ENCODE measurements around the gene PPP5C. TPM values are rescaled to one million over a fixed set of nuclear protein-coding genes. Genes with fewer than 3 reads are reported as not detected.

Gene PPP5C
- total RNA-seq, 2 donors from 2014 or later = 46.0 to 87.5 TPM

DNA sequence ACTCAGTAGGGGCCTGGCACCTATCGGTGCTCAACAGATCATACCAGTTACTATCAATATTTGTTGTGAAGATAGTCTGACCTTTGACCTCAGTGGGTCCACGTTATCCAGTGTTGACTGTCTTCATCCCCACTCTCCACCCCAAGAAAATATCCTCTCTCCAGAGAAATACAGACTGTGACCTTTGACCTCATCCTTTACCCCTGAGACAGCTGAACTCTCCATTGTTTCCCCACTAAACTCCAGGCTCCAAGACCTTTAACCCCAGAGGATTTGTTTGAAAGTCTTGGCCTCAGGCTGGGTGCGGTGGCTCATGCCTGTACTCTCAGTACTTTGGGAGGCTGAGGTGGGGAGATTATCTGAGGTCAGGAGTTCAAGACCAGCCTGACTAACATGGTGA is 22.6 kb upstream of the PPP5C start:
- H3K9me3 ChIP-seq = no peaks in the 10 kb centered on the region
- H3K4me3 ChIP-seq = no peak overlapping the region
- H3K27ac ChIP-seq = no peak overlapping the region
- no peak for TF ChIP-seq CTCF (IDR thresholded peaks at IDR 0.05)
- intact Hi-C loops (cut with DNase I) = no loop called here
- no peaks in the 10 kb centered on the region for H3K36me3 ChIP-seq
- no peaks in the 10 kb centered on the region for H3K4me1 ChIP-seq
- no peak for DNase-seq
- H3K9ac ChIP-seq (ENCODE audit: low read depth in 2 of 2, low read length in 2 of 2) = no peak overlapping the region
- no peaks in the 10 kb centered on the region for H3K27me3 ChIP-seq

DNA sequence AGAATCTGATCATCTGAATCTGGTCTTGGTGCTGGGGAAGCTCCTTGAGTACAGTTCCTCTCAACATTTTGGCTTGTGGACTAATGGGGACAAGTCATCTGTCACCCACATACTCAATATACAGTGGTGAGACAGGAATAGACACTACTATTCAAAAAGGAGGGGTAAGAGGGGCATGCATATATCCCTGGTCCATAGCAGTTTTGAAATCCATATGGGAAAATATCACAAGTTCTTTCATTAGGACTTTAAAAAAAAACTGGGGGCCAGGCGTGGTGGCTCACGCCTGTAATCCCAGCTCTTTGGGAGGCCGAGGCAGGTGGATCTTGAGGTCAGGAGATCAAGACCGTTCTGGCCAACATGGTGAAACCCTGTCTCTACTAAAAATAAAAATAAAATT is 20.3 kb upstream of the PPP5C start:
- Histone ChIP-seq H3K9ac (ENCODE audit: low read depth in 2 of 2, low read length in 2 of 2) (no peak overlapping the region), H3K4me3 (no peak overlapping the region), H3K27ac (no peak overlapping the region), H3K4me1 (no peaks in the 10 kb centered on the region), H3K36me3 (no peaks in the 10 kb centered on the region), H3K27me3 (no peaks in the 10 kb centered on the region), H3K9me3 (no peaks in the 10 kb centered on the region)
- TF ChIP-seq CTCF (IDR thresholded peaks at IDR 0.05) = no peak
- DNase-seq = no peak
- intact Hi-C loops (cut with DNase I) = no loop called here

DNA sequence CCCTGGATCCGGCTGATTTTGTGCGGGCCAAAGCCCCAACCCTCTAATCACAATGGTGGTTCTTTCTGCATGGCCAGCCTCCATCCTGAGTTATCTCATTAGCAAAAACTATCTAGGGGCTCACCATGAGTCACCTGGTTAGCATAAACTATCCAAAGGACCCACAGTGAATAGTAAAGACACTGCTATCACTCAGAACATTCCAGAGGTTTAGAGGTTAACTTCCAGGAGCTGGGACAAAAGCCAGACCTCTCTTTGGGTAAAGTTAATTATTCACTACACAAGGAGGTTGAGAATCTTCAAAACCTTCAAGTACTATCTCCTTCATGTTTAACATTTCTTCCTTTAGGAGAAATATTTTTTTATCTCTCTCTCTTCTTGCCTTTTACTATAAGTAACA is 18.8 kb upstream of the PPP5C start:
- intact Hi-C loops (cut with DNase I) = no loop called here
- H3K9me3 ChIP-seq = no peaks in the 10 kb centered on the region
- no peak overlapping the region for H3K4me3 ChIP-seq
- no peak overlapping the region for H3K27ac ChIP-seq
- H3K36me3 ChIP-seq = no peaks in the 10 kb centered on the region
- DNase-seq = no peak
- H3K9ac ChIP-seq (ENCODE audit: low read depth in 2 of 2, low read length in 2 of 2) = no peak overlapping the region
- no peaks in the 10 kb centered on the region for H3K27me3 ChIP-seq
- no peaks in the 10 kb centered on the region for H3K4me1 ChIP-seq
- TF ChIP-seq CTCF (IDR thresholded peaks at IDR 0.05) = no peak

DNA sequence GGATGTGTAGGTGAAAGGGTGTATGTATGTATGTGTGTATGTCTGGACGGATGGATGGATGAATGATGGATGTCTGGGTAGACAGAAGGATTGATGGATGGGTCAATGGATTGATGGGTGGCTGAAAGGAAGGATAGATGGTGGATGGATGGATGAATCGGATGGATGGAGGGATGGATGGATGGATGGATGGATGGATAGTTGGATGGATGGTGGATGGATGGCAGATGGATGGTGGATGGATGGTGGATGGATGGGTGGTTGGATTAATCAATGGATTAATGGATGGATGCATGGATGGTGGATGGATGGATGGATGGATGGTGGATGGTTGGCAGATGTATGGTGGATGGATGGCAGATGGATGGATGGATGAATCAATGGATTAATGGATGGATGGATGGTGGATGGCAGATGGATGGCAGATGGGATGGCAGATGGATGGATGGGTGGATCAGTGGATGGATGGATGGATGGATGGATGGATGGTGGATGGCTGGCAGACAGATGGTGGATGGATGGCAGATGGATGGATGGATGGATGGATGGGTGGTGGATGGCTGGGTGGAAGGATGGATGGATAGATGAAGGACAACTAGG is 16.5 kb upstream of the PPP5C start:
- no peaks in the 10 kb centered on the region for H3K4me1 ChIP-seq
- no peak overlapping the region for H3K9ac ChIP-seq (ENCODE audit: low read depth in 2 of 2, low read length in 2 of 2)
- DNase-seq = no peak
- no peak overlapping the region for H3K27ac ChIP-seq
- no peaks in the 10 kb centered on the region for H3K36me3 ChIP-seq
- intact Hi-C loops (cut with DNase I) = no loop called here
- no peaks in the 10 kb centered on the region for H3K9me3 ChIP-seq
- no peak for TF ChIP-seq CTCF (IDR thresholded peaks at IDR 0.05)
- H3K27me3 ChIP-seq = no peaks in the 10 kb centered on the region
- H3K4me3 ChIP-seq = no peak overlapping the region

DNA sequence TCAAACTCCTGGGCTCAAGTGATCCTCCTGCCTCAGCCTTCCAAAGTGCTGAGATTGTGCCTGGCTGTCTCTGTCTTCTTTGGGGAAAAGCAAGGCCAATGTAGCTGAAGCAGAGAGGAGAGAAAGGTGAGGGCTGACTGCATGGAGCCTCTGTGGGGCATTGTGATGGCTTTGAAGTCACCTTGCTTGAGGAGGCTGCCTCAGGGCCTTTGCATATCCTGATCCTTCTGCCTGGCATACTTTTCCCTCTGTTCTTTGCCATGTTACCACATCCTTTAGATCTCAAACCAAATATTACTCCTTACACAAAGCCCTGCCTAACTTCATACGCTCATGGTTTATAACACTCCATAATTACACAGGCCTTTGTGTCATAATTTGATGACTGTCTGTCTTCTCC is 9.4 kb upstream of the PPP5C start:
- H3K4me1 ChIP-seq = no peaks in the 10 kb centered on the region
- no peaks in the 10 kb centered on the region for H3K36me3 ChIP-seq
- TF ChIP-seq CTCF (IDR thresholded peaks at IDR 0.05) = no peak
- no peaks in the 10 kb centered on the region for H3K27me3 ChIP-seq
- intact Hi-C loops (cut with DNase I) = no loop called here
- no peak overlapping the region for H3K4me3 ChIP-seq
- DNase-seq = no peak
- no peak overlapping the region for H3K9ac ChIP-seq (ENCODE audit: low read depth in 2 of 2, low read length in 2 of 2)
- no peak overlapping the region for H3K27ac ChIP-seq
- H3K9me3 ChIP-seq = no peaks in the 10 kb centered on the region
